Mucosa of gallbladder (tissue), 1 donor: Measurements from ENCODE around the gene ARID3A. TPM values are rescaled to one million over a fixed set of nuclear protein-coding genes. Genes with fewer than 3 reads are reported as not detected.

Experiments used
- DNase-seq: peaks from one replicate; pipeline ENCODE4 v3.0.0-alpha.2; 2020; ENCODE audit warnings: low spot score
- total RNA-seq: library from RNA; stranded (reverse); gene quantifications from one replicate; pipeline ENCODE4 v1.2.1, GENCODE V29; 2021
- donor health status: DM: no; HTN: no; CAD: no.

ARID3A gene
- total RNA-seq, 1 donor from 2014 or later = 7.0 TPM

DNA sequence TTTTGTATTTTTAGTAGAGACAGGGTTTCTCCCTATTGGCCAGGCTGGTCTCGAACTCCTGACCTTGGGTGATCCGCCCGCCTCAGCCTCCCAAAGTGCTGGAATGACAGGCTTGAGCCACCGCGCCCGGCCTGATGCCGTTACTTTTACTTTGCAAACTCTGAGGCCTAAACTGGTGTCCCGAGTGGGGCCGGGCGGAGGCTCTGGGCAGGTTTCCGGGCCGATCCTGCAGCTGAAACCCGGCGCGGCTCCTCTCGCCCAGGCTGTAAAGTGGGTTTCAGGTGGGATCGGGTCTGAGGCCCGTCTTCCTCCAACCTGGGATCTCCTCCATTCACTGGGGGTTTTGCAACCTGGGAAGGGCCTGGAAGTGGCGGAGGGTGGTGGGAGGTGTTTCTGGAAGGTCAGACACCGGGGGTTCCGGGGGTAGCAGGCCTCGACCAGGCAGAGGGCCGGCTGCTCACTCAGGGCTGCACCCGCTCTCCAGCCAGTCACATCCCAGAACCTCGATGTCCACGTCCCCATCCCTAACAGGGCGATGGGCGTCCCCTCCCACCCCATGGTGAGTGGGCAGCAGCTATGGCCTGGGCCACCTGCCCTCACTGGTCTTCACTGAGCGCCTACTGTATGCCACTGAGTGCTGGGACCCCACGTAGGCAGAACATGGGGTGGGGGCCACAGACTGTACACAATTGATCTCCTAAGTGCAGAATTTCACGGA lies 37.0 kb downstream of the ARID3A start:
- DNase-seq = no peak

DNA sequence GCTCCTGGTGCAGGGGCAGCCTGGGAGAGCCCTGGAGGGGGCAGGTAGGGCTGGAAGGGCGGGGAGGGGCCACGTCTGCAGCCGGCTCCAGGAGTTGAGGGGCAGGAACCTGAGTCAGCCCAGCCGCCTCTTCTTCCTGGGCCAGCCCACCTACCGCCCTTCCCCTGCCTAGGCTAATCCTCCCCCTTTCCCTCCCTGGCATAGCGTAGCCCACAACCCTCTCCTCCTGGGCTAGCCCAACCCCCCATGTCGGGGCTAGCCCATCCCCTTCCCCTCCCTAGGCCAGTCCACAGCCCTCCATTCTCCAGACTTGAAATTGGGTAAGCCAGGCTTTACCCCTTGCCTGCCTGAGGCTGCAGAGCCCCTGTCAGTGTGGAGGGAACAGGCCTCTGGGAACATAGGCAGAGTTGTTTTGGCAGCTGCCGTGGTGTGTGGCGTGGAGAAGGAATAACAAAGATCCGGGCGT lies 37.7 kb downstream of the ARID3A start:
- no peak for DNase-seq

DNA sequence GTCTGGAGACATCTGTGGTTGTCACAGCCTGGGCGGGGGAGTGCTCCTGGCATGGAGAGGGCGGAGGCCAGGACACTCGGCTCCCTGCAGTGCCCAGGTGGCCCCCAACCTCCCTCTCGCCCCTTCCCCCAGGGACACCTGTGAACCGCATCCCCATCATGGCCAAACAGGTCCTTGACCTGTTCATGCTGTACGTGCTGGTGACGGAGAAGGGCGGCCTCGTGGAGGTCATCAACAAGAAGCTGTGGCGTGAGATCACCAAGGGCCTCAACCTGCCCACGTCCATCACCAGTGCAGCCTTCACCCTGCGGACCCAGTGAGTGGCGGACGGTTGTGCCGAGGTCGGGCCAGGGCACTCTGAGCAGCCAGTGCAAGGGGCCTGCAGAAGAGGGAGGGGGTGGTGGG lies 38.3 kb downstream of the ARID3A start:
- no peak for DNase-seq

DNA sequence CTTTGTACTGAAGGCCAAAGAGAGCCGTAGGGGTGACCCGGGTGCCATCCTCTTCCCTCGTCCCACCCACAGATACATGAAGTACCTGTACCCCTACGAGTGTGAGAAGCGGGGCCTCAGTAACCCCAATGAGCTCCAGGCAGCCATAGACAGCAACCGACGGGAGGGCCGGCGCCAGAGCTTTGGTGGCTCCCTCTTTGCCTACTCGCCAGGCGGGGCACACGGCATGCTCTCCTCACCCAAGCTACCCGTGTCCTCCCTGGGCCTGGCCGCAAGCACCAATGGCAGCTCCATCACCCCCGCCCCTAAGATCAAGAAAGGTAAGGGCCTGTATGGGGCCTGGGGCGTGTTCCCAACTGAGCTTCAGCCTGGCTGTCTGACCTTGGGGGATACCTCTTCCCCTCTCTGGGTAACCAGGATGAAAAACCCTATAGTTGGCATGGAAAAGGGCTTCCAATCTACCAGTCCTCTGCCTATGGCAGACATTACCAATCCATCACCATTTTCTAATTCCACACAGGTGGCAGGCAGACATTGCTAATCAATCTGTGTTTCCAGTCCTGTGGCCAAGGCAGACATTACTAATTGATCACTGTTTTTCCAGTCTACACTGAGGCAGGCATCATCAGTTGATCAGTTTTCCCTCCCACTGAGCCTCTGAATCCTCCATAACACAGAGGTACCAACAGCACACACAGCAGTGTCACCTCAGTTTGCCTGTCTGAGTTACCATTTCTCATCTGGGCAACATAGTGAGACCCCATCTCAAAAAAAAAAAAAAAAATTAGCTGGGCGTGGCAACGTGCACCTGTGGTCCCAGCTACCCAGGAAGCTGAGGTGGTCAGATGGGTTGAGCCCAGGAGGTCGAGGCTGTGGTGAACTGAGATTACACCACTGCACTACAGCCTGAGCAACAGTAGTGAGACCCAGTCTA lies 39.2 kb downstream of the ARID3A start:
- no peak for DNase-seq

DNA sequence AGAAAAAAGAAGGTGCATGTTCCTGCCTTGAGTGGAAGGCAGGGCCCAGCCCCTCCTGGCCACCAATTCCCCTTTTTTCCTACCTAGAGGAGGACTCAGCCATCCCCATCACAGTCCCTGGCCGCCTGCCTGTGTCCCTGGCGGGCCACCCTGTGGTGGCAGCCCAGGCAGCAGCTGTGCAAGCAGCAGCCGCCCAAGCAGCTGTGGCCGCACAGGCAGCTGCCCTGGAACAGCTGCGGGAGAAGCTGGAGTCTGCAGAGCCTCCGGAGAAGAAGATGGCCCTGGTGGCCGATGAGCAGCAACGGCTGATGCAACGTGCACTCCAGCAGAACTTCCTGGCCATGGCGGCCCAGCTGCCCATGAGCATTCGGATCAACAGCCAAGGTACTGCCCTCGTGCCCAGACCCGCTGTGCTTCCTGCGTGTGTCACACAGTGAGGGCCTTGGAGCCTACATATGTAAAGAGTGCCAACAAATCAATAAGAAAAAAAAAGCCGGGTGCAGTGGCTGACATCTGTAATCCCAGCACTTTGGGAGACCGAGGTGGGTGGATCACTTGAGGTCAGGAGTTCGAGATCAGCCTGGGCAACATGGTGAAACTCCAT lies 40.8 kb downstream of the ARID3A start:
- DNase-seq = no peak

DNA sequence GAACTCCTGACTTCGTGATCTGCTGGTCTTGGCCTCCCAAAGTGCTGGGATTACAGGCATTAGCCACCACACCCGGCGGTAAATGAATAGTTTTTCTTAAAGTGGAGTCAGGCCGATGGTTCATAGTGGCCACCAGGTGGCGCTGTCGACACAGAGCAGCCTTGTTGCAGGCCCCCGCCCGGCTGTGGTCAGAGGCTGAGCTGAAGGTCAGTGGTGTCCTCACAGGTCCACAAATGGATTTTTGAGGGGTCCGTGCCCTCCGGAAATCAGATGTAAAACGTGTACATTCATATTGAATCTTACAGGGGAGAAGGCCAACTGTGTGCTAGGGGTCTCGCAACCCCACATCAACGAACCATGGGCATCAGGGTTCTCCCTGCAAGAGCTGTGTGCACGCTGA lies 44.9 kb downstream of the ARID3A start:
- DNase-seq = no peak

DNA sequence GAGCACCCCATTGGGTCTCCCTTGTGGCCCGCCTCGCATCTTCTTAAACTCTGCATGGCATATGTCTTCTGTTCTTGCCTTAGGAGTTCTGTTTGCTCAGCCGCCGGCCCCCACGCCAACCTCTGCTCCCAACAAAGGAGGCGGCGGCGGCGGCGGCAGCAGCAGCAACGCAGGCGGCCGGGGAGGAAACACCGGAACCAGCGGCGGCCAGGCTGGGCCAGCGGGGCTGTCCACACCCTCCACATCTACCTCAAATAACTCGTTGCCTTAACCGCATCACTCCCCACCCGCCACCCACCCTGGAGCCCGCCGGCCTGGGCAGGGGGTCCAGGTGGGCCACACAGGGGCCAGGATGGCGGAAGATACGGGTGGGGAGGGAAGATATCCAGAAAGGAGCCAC lies 46.0 kb downstream of the ARID3A start:
- DNase-seq = no peak

DNA sequence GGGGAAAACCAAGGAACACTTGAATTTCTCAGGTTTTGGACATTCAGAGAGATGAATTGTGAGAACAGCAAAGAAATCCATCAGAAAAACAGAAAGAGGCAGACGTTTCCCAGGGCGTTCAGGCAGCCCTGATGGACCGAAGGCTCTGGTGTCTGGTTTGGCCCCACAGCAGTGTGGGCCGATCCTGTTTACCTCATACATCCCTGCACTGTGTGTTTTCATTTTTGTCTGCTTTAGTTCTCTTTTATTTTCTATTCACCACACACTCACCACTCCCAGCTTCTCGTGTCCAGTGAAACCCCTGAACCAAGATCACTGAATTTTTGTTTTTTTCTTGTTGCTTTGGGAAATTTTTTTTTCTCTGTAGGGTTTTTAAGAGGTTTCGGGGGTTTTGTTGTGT lies 46.4 kb downstream of the ARID3A start:
- DNase-seq = no peak

DNA sequence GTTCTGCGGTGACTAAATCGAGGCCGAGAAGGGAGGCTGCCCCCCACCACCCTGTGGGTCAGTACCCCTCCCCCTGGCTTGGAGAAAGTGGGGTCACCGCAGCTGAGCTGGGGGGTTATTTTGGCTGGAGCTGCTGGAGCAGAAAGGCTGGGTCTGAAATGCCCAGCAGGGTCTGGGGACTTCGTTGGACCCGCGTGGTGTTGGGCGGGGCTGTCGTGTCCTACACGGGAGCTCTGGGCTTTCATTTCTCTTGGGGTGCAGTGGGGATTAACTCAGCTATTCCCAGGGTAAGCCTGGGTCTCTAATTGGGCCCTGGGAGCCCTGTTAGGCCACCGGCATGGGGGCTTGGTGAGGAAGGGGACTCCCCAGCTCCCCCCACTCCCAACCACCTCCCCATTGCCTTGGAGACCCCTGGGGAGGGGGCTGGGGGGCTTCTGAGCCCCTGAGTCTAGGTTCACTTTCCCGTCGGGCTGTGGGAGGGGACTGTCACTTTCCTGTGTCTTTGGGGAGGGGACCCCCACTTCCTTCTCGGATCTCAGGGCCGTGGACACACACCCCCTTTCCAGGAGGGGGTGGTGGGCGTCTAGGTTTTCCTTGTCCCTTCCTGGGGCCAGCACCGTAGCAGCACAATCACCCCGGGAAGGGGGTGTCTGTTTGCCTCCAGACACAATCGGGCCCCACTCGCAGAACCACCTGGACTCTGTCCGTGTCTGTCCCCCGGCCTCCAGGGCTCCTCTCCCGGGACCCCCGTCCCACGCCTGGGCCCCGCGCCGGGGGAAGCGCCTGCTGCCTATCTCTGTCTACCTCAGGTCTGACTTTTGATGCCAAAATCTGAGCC lies 48.1 kb downstream of the ARID3A start:
- DNase-seq = no peak

DNA sequence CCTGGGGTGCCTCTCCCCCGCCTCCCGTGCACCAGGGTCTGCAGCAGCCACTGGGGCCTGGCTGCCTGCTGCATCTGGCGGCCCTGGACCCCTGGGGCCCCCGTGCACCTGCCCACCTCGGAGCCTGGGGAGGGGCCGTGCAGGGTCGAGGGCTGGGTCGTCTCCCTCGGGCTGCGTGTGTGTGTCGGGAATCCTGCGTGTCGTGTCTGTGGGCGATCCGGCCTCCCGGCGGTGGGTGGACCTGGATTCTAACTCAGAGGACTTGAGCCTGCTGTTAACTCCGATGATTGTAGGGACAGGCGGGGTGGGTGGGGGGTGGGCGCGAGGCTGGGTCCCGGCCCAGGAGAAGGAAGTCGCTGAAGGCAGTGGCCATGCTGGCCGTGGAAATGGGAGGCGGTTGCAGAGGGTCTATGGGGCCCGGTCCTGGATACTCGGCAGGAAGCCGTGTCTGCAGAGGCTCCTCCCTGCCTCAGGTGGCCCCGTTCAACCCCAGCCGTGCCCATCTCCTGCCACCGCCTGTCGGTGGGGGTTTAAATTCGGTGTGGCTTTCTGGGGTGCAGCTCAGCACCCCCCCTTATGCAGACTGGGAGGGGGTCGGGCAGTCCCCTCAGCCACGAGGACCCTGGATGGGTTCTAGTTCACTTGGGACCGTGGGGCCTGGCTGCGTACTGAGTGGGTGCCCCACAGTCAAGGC lies 48.9 kb downstream of the ARID3A start:
- DNase-seq = no peak

DNA sequence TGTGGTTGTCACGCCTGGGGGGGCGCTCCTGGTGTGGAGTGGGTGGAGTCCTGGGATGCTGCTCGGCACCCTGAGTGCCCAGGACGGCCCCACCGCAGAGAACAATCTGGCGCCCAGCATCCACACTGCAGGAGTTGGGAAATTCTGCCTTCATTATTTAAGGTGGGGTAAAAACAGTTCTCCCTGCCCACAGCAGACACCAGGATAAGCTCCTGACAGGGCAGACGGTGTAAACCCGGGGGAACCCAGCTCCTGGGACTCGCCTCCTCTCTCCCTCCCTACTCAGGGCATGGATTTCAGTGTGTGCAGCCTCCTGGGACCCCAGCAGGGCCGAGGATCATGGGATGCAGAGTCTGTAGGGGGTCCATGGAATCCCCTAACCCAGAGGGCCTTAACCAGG lies 50.6 kb downstream of the ARID3A start:
- no peak for DNase-seq

DNA sequence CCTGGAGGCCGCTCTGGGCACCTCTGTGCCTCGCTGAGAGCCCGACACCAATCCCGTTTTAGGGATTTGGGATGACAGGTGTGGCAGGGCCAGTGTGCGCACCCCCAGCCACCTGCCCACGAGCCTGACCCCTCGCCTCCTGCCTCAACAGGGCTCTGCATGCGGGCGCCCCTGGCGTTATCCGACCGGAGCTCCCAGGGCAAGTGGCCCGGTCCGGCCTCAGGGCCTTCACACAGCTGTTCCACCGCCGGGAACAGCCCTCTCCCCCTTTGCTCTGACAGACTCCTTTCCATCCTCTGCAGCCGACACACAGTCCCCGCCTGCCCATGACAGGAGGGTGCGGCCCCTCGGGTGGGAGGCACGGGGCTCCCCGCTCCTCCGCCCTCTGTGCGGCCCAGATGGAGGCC lies 51.2 kb downstream of the ARID3A start:
- no peak for DNase-seq

DNA sequence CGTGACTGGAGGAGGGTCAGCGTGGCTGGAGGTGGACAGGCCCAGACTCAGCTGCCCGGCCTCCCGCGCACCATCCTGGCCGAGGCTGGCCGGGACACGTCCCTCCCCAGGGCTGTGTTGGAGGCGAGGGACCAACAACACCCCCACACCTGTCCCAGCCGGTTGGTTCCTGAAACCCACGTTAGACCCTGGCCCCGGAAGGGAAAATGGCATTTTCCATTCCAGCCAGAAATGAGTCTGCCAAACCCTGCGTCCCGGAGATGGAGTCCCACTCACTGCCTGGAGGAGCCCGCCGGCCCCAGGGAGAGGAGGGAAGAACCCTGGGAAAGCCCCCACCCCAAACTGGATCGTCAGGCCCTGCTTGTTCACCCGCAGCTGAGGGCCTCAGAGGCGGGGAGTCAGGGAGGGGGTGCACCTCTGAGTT lies 53.5 kb downstream of the ARID3A start:
- DNase-seq = no peak

DNA sequence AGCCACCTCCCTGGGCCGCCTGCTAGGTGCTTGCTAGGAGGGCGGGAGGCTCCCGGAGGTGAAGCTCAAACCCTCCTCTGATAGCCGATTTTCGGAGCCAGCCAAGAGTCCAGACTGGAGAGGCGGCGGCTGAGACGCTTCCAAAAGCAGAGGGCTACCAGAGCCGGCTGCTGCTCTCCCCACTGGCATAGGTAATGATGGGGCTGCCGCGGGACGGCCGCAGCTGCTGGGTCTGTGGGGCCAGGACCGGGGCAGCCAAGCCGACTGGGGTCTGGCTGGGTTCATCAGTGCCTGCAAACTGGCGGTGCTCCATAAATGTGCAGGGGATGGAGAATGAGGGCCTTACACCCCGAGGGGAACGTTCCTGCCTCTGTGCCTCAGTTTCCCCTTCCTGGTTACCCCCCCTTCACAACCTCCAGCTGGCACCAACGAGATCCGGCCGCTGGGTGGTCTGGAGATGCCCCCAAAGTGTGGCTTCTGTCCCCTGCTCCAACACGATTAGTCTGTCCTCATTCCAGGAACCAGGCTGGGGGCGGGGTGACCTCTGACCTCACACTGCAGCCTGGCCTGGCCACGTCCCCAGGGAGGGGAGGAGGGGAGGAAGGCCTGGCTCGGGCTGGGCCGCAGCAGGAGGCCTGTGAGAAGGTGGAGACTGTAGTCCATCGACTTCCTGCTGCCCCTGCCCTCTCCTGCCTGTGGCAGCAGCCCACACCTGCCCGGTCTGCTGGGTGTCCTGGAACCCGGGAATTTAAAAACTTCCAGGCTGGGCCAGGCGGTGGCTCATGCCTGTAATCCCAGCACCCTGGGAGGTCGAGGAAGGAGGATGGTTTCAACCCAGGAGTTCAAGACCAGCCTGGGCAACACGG lies 54.5 kb downstream of the ARID3A start:
- peak; percentile 40 for DNase-seq

DNA sequence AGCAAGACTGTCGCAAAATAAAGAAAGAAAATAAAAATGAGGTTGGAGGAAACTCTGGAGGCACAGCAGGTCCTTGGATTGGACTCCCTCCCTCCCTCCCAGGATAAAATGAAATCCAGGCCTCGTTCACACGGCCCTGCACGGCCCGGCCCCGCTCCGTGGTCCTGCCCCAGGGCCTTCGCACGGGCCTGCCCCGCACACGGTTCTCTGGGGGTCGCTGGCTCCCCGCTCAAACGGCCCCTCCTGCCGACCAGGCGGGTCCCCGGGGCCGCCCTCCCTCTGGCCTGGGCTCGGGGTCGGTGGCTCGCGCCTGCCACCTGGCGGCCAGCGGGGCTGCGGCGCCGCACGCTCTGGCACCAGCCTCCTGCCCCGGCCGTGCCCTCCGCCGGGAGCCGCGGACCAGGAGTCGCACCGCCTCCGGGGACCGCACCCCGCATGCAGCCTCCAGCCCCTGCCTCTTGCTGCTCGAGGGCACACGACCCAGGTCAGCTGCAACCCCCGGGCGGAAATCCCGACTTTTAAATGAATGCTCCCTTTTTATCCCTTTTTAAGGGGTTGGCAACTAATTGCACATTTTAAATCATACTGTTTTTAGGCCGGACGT lies 56.8 kb downstream of the ARID3A start:
- DNase-seq = peak; percentile 60

DNA sequence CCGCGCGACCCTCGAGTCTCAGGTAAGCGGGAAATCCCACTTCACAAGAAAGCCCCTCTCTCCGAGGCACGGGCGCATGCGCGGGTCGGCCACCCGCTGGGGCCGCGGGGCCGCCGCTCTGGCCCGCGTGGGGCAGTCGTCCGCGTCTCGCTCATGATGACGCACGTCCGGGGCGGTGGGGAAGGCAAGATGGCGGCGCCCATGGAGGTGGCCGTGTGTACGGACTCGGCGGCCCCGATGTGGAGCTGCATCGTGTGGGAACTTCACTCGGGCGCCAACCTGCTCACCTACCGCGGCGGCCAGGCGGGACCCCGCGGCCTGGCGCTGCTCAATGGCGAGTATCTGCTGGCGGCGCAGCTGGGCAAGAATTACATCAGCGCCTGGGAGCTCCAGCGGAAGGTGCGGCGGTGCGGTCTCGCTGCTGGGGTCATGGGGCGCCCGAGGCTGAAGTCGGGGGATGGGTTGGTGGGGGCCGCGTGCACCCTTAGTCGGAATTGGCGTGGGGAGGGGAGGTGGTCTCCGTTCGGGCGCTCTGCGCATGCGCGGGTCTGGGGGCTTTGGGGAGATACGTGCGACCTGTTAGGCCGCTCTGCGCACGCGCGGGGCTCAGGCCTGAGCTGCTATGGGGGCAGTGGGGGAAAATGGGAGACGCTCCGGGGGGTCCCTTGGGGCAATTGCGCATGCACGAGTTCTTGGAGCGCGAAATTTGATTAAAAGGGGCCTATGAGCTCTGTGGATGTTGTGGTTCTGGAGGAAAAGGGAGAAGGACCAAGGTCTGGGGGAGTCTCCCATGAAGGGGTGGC lies 58.5 kb downstream of the ARID3A start, which contains the start of gene WDR18:
TSS of gene WDR18 (plus strand) at position 181 of the 803 bp plus-strand sequence. CDS start at position 190, 9 bp downstream.
- DNase-seq = peak; percentile 93

DNA sequence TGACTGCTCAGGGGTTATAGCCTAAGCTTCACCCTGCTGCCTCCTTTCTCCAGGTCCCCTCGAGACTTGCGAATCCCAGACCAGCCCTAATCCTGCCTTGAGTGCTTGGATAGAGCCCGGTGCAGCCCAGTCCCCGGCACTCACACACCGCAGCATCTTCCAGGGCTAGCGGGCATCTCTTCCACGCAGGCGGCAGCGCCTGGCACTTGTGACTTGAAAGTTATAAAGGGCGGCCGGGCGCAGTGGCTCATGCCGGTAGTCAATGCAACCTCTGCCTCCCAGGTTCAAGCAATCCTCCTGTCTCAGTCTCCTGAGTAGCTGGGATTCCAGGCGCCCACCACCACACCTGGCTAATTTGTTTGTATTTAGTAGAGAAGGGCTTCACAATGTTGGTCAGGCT lies 60.2 kb downstream of the ARID3A start:
- no peak for DNase-seq

DNA sequence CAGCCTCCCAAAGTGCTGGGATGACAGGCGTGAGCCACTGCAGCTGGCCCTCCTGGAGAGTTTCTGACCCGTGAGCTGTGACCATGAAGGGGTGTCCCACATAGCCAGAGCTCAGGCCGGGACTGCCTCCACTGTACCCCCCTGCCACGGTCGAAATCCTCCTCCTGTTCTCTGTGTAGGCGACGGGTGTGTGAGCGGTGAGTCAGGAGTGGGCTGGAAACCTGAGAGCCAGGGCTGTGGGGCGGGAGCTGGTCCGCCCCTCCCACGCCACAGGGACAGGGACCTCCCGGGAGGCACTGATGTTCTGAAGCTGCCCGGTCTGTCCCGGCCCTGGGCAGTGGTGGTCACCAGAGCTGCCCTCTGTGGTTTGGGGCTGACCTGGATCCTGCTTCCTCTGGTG lies 62.2 kb downstream of the ARID3A start:
- no peak for DNase-seq

DNA sequence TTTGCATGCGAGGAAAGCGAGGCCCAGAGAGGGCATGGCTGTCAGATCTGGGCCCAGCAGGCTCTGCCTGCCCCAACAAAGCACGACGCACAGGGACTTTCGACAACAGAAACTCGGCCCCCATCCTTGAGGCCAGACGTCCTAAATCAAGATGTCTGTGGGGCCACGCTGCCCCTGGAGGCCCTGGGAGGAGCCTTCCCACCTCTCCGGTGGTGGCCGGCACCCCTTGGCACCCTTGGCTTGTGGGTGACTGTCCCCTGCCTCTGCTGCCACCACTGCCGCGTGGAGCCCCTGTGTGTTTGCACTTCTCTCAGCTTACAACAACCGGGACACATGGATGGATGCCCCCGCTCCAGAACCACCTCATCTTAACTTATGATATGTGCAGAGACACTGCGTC lies 62.7 kb downstream of the ARID3A start:
- DNase-seq = no peak
